Hepatocyte (in vitro differentiated cells): Measurements from ENCODE around the gene LRBA. TPM values are rescaled to one million over a fixed set of nuclear protein-coding genes. Genes with fewer than 3 reads are reported as not detected.

ENCODE experiments used
- DNase-seq: peaks from one replicate; pipeline ENCODE4 v3.0.0-alpha.2; 2016; ENCODE audit warnings: low spot score
- H2AFZ ChIP-seq: fragments of 200-600 bp; sonication (generic); 2 replicates; pipeline ENCODE4 v1.6.0; 2016; ENCODE audit warnings: antibody characterized with exemption, mild to moderate bottlenecking
- H3K27ac ChIP-seq: fragments of 200-600 bp; sonication (generic); 2 replicates; pipeline ENCODE4 v1.5.1; 2016; ENCODE audit warnings: mild to moderate bottlenecking
- H3K27me3 ChIP-seq: fragments of 200-600 bp; sonication (generic); 2 replicates; pipeline ENCODE4 v1.6.1; 2016
- H3K36me3 ChIP-seq: fragments of 200-600 bp; sonication (generic); replicated peaks from 2 replicates; pipeline ENCODE4 v1.5.1; 2016; ENCODE audit warnings: low read depth; ENCODE audit not compliant: insufficient read depth
- H3K4me1 ChIP-seq: fragments of 200-600 bp; sonication (generic); 2 replicates; pipeline ENCODE4 v1.5.1; 2016; ENCODE audit warnings: mild to moderate bottlenecking, moderate library complexity; ENCODE audit not compliant: insufficient read depth
- H3K4me2 ChIP-seq: fragments of 200-600 bp; sonication (generic); 2 replicates; pipeline ENCODE4 v1.6.0; 2016
- H3K4me3 ChIP-seq: fragments of 200-600 bp; sonication (generic); 2 replicates; pipeline ENCODE4 v1.5.1; 2016; ENCODE audit warnings: mild to moderate bottlenecking
- H3K79me2 ChIP-seq: fragments of 200-600 bp; sonication (generic); 2 replicates; pipeline ENCODE4 v1.6.0; 2017; ENCODE audit warnings: mild to moderate bottlenecking
- H3K9me2 ChIP-seq: fragments of 200-600 bp; sonication (generic); replicated peaks from 2 replicates; pipeline ENCODE4 v1.6.0; 2017; ENCODE audit warnings: mild to moderate bottlenecking; ENCODE audit not compliant: insufficient read depth
- H3K9me3 ChIP-seq: fragments of 200-600 bp; sonication (generic); 2 replicates; pipeline ENCODE4 v1.5.1; 2016; ENCODE audit warnings: low read depth, mild to moderate bottlenecking
- H4K20me1 ChIP-seq: fragments of 200-600 bp; sonication (generic); 2 replicates; pipeline ENCODE4 v1.6.0; 2016; ENCODE audit warnings: mild to moderate bottlenecking; ENCODE audit not compliant: insufficient read depth, poor library complexity, severe bottlenecking
- CTCF ChIP-seq: fragments of 200-600 bp; sonication (generic); IDR thresholded peaks from 2 replicates; pipeline ENCODE4 v1.5.1; 2016; ENCODE audit warnings: antibody characterized with exemption, mild to moderate bottlenecking; ENCODE audit not compliant: poor library complexity
- EZH2 ChIP-seq: fragments of 200-600 bp; sonication (generic); IDR thresholded peaks from 2 replicates; pipeline ENCODE4 v1.6.1; 2016; ENCODE audit warnings: antibody characterized with exemption, mild to moderate bottlenecking, borderline replicate concordance
- EZH2phosphoT487 ChIP-seq: fragments of 200-600 bp; sonication (generic); IDR thresholded peaks from one replicate; pipeline ENCODE4 v1.6.1; 2018; ENCODE audit warnings: antibody characterized with exemption, mild to moderate bottlenecking, low read depth, moderate library complexity; ENCODE audit not compliant: unreplicated experiment, severe bottlenecking
- WGBS: methylation state at CpG from one replicate; pipeline ENCODE4 v1.1.6; 2016; ENCODE audit warnings: low lambda C conversion rate; ENCODE audit errors: missing lambda C conversion rate; 5-methylcytosine and 5-hydroxymethylcytosine counted together
- polyA plus RNA-seq: library from polyadenylated mRNA; unstranded; fragments of >200 nt; fragmentation: Nextera tagmentation; extraction: Ambion mirVana; gene quantifications from 2 replicates; pipeline ENCODE4 v1.2.1, GENCODE V29; 2016
- total RNA-seq: library from RNA; depleted of rRNA; stranded (reverse); fragments of >200 nt; gene quantifications from 2 replicates; pipeline ENCODE4 v1.2.3, GENCODE V29; 2014

Gene LRBA
- total and polyA plus RNA-seq, 2 experiments from 2014 or later: 14.1 to 69.4 TPM

GRCh38 chr4:150598909-150599308 lies 416.2 kb downstream of the LRBA start:
- Histone ChIP-seq H3K27me3 (no peaks in the 10 kb centered on the region), H3K9me2 (no peaks in the 10 kb centered on the region), H3K27ac (no peak overlapping the region), H3K79me2 (no peaks in the 10 kb centered on the region), H2AFZ (no peak overlapping the region), H3K4me1 (no peaks in the 10 kb centered on the region), H3K4me2 (peak overlapping the region; percentile 10), H4K20me1 (no peaks in the 10 kb centered on the region), H3K9me3 (no peaks in the 10 kb centered on the region), H3K4me3 (no peak overlapping the region), H3K36me3 (no peaks in the 10 kb centered on the region)
- 58% methylated on average over 12 of the region's 12 CpGs for WGBS
- TF ChIP-seq CTCF (no peak), EZH2 (no peak)
- no peak for DNase-seq

- H3K4me3 ChIP-seq: no peak overlapping the region
- H3K27me3 ChIP-seq: no peaks in the 10 kb centered on the region
- H3K9me3 ChIP-seq: no peaks in the 10 kb centered on the region
- no peak for DNase-seq
- WGBS: 69% methylated on average over 1 of the region's 1 CpG
- H2AFZ ChIP-seq: no peak overlapping the region
- no peaks in the 10 kb centered on the region for H3K9me2 ChIP-seq
- H3K79me2 ChIP-seq: no peaks in the 10 kb centered on the region
- no peak overlapping the region for H3K4me2 ChIP-seq
- H3K36me3 ChIP-seq: no peaks in the 10 kb centered on the region
- H3K27ac ChIP-seq: no peak overlapping the region
- H3K4me1 ChIP-seq: no peaks in the 10 kb centered on the region
- H4K20me1 ChIP-seq: no peaks in the 10 kb centered on the region
- TF ChIP-seq EZH2phosphoT487: no peak
- TF ChIP-seq CTCF: peak; percentile 5
- TF ChIP-seq EZH2: no peak
Measured at GRCh38 chr4:150593996-150594395, 421.1 kb downstream of the LRBA start.

- Histone ChIP-seq H3K4me1 (no peaks in the 10 kb centered on the region), H3K36me3 (no peaks in the 10 kb centered on the region), H3K4me2 (peak overlapping the region; percentile 6), H2AFZ (no peak overlapping the region), H3K9me2 (no peaks in the 10 kb centered on the region), H4K20me1 (no peaks in the 10 kb centered on the region), H3K4me3 (no peak overlapping the region), H3K27me3 (peaks cover 4% of the 10 kb centered on the region), H3K9me3 (no peaks in the 10 kb centered on the region), H3K27ac (no peak overlapping the region), H3K79me2 (no peaks in the 10 kb centered on the region)
- WGBS: 79% methylated on average over 4 of the region's 4 CpGs
- TF ChIP-seq EZH2 (no peak), CTCF (no peak), EZH2phosphoT487 (no peak)
- DNase-seq: no peak
Measured at GRCh38 chr4:150591904-150592303, 423.2 kb downstream of the LRBA start.

- H3K27ac ChIP-seq: no peak overlapping the region
- no peaks in the 10 kb centered on the region for H3K4me1 ChIP-seq
- no peaks in the 10 kb centered on the region for H3K9me3 ChIP-seq
- WGBS: 41% methylated on average over 5 of the region's 5 CpGs
- H4K20me1 ChIP-seq: no peaks in the 10 kb centered on the region
- H3K4me2 ChIP-seq: peak overlapping the region; percentile 6
- TF ChIP-seq CTCF (no peak), EZH2 (no peak), EZH2phosphoT487 (no peak)
- H3K9me2 ChIP-seq: no peaks in the 10 kb centered on the region
- peaks cover 6% of the 10 kb centered on the region for H3K27me3 ChIP-seq
- DNase-seq: peak; percentile 9
- H2AFZ ChIP-seq: no peak overlapping the region
- H3K4me3 ChIP-seq: no peak overlapping the region
- peaks cover 4% of the 10 kb centered on the region for H3K79me2 ChIP-seq
- no peaks in the 10 kb centered on the region for H3K36me3 ChIP-seq
Measured at GRCh38 chr4:150591406-150591805, 423.7 kb downstream of the LRBA start.
